GM18520 (cell line): ENCODE results near the gene BTBD6.
"Not testable (repeated sequence)": the region's sequence is repeated elsewhere in the genome, so short reads cannot be mapped to it uniquely, and the experiment has no call there.

Source experiments
- ATAC-seq: cut with Tn5 transposase; IDR thresholded peaks from one replicate; pipeline ENCODE4 v1.9.1; 2021; ENCODE audit not compliant: unreplicated experiment

The BTBD6 gene

DNA sequence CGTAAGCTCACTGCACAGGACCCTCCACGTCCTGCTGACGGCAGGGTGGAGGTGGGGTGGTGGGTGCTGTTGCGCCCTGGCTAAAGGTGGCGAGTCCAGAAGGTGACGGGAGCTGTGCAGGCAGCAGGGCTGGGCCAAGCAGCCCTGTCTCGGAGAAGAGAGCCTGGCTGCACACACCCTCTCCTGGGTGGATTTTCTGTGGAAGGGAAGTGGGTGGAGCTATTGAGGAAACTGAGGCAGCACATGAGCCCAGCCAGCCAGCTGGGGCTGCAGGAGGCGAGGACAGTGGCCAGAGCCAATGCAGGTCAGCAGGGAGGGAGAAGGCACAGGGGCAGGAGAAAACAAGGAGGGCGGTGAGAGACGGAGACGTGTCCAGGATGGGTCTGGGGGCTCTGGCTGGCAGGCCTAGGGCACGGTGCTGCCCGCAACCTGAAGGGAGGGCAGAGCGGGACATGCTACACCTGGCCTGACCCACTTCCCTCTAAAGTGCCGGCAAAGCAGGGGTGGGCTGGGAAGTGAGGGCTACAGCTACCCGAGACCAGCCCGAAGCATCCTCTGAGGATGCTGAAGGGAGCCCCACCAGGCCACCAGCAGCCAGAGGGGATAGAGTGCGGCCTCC, 20.5 kb downstream of the BTBD6 start:
- no peak for ATAC-seq

DNA sequence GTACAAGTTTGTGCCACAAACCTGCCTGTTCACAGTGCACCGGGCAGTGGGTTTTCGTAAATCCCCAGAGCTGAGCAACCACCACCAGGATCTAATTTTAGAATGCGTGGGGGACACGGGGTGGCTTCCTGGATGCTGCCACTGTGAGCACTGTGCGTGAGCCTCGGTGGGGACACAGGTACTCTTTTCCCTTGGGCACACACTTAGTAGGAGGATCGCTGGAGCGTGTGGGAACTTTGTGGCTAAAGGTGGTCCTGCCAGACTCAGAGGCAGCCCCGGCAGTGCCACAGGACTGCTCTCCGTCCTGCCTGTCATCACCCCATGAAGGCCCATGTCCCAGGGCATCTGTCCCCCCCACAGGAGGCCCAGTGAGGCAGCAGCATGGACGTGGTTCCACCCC, 21.1 kb downstream of the BTBD6 start:
- no peak for ATAC-seq

DNA sequence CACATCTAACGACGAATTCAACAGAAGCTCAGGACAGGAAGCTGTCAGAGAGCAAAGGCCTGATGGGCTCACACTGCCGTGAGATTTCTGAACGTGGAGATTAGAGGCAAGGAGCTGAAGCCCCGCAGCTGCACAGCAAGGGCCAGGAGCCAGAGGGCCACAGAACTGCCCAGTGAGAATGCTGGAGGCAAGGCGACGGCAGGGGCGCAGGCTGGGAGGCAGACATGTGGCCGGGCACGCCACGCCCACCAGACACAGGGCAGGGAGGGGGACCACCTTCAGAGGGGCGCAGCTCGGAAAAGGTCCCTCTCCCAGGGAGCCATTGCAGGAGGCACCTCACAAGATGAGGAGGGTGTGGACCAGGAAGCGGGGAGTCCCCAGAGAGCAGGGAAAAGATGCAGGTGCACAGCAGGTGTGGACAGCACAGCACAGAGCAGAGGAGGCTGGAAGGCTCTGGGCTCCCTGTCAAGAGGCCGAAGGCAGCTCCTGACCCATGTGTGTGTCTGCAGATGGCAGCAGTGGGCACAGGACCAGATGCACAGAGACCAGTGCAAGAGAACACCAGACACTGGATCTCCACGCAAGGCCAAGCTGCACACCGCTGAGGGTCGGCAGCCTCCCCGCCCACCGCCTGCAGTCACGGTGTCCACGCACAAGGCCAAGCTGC, 23.0 kb downstream of the BTBD6 start:
- ATAC-seq: no peak

DNA sequence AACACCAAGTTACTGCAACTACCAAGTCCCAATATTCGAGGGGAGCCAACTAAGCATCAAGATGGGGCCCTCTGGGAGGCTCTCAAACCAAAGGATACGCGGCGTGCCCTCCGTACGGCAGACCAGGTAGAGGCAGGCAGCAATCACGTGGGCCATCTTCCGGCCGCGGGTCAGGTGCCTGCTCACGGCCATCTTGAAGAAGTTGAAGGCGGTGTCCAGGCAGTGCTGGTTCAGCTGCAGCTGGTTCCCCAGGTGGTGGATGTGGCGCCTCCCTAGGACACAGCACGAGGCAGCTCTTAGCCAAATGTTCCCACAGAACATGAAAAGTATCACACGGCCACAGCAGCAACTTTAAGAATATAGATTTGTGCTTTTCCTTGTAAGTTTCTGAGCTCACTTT, 24.3 kb downstream of the BTBD6 start:
- no peak for ATAC-seq

DNA sequence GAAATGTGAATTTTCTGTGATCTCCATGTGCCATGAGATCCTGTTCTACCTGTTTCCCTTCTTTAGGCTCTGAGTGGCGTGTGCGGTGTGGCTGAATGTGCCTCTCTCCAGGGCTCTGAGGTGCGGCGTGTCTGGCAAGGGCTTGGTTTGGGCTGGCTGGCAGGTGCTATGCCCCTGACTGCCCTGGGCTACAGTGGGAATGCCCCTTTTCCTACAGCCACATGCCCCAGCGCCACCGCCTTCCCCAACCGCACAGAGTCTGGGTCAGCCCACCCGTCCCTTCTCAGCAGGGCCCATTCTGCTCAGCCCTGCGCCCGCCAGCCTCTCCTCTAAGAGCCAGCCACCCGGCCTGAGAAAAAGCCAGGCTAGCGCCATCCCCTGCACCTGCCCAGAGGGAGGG, 24.7 kb downstream of the BTBD6 start:
- no peak for ATAC-seq

DNA sequence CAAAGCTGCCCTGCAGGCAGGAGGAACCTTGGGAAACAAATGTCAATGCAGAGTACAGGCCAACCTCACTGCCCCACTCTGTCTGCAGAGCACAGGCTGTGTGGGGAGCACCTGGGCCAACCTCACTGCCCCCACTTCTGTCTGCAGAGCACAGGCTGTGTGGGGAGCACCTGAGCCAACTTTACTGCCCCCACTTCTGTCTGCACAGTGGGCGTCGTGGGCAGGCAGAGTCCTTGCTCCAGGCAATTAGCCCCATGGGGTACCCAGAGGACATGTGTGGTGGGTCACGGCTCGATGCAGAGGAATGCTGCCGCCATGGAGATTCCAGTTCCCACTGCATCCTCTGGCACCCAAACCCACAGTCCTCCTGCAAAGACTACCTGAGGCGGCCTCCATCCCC, 26.3 kb downstream of the BTBD6 start:
- ATAC-seq: no peak

DNA sequence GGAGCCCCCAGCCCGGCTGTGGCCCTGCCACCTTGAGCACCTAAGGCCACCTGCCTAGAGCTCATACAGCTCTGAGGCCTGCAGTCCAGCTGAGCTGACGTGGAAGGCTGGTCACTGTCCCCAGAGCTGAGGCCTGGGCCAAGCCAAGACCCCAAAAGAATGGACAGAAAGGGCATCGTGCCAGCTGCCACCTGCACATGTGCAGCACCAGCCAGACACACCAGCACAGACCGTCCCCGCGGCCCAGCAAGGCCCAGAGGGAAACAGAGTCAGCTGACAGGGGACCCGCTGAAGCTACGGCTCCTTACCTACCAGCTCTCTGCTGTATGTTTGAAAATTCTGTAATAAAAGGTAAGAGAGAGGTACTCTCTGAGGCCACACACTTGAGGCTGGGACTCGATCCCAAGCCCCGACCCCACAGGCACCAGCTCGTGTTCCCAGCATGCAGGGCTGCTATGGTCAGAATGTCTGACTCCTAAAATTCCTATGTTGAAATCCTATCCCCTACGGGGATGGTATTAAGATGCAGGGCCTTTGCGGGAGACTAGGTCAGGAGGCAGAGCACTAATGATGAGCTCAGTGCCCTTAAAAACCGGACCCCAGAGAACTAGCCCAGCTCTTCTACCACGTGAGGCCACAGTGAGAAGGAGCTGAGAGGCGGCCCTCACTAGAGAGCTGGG, 27.1 kb downstream of the BTBD6 start:
- ATAC-seq: no peak

DNA sequence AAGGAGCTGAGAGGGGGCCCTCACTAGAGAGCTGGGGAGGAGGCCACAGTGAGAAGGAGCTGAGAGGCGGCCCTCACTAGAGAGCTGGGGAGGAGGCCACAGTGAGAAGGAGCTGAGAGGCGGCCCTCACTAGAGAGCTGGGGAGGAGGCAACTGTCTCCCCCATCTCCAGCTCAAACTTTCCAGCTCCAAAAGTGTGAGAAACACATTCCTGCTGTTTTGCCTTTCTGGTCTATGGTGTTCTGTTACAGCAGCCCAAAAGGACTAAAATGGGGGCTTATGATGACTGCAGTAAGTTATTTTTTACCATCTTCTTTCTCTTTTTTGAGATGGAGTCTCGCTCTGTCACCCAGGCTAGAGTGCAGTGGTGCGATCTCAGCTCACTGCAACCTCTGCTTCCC, 29.1 kb downstream of the BTBD6 start:
- ATAC-seq: not testable (repeated sequence)

DNA sequence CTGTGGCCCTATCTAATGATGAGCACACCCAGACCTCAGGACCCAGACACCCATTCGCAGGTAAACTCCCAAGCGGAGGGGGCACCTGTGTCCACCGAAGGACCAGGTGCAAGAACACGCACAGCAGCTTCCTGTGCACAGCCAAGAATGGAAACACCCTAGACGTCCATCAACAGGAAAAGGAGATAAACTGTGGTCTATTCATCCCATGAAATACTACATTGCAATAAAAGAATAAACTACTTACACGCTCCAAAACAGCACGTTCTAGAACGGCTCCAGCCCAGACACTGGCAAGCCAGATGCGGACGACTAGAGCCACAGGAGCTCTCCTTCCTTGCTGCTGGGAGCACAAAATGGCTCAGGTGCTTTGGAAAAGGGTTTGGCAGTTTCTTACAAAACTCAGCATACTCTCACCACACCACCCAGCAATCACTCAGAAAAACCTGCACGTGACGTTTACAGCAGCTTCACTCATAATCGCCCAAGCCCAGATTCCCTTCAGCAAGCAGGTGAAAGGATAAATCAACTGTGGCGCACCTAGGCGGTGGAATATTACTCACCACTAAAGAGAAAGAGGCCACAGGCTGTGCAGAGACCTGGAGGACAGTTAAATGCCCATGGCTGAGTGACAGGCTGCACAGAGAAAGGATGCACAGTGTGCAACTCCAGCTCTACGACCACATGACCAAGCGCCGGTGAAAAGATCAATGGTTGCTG, 31.5 kb downstream of the BTBD6 start:
- ATAC-seq: no peak

DNA sequence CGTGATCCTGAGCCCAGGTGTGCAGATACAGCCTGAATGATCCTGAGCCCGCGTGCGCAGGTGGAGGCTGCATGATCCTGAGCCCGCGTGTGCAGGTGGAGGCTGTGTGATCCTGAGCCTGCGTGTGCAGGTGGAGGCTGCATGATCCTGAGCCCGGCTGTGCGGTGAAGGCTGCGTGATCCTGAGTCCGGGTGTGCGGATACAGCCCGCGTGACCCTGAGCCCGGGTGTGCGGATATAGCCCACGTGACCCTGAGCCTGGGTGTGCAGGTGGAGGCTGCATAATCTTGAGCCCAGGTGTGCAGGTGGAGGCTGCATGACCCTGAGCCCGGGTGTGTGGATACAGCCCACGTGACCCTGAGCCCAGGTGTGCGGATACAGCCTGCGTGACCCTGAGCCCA, 32.2 kb downstream of the BTBD6 start:
- ATAC-seq: no peak

DNA sequence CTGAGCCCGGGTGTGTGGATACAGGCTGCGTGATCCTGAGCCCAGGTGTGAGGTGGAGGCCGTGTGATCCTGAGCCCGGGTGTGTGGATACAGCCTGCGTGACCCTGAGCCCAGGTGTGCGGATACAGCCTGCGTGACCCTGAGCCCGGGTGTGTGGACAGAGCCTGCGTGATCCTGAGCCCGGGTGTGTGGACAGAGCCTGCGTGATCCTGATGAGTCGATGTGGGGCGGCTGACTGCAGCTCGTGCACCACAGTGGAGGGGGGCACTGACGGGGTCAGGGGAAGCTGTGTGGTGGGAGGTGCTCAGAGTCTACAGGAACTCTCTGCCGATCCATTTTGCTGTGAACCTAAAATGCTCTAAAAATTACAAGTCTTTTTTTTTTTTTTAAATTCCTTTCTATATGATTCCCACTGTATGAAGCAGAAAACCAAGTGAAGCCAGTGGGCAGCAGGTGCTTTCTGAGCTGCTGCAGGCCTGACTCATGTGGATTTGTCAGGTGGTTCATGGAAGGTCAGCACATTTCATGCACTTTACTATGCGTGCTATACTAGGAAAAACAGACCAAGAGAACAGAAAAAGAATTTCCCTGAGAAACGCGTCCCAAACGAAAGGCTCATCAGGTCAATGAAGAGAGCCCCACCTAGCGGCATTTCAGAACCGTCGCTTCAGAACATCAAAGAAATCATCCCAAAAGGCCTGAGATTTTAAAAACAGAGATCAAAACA, 33.2 kb downstream of the BTBD6 start:
- no peak for ATAC-seq

DNA sequence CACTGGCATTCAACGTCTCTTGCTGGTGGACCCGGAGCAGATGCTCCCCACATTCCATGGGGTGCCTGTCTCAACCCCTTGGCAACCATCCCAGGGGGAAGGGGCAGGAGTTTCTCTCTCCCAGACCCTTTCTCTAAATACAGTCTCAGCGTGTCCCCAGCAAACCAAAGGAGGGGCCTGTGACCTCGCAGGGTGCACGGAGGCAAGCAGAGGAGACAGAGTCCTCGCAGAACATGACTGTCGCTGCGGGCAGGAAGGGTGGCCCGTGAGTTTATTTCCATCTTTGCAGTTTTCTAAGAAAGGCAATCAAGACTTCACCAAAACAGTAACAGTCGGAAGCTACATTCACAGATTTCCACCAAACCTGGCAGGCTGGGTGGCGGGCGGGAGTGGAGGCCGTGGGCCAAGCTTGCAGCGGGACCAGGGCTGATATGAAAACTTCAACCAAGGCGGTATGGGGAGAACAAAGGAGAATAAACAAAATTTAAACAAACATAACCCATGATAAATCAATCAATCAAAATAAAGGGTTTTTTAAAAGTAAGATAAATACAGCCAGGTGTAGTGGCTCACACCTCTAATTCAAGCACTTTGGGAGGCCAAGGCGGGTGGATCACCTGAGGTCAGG, 33.9 kb downstream of the BTBD6 start:
- no peak for ATAC-seq

DNA sequence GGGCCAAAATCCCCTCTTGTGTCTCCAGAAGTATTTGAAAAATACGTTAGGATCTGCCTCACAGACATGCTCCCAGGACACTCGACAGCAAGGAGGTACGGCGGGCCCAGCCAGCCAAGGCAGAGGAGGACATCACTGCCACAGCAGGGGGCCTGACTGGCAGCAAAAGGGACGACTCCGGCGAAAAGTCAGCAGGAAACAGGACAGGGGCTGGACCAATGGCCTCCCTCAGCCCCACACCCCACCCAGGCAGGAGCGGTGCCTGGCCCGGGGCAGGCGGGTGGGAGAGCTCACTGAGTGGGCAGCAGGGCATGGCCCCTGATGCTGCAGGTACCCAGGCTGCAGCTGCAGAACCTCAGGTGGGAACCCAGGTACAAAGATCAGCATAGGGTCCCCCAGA, 34.7 kb downstream of the BTBD6 start:
- ATAC-seq: no peak

DNA sequence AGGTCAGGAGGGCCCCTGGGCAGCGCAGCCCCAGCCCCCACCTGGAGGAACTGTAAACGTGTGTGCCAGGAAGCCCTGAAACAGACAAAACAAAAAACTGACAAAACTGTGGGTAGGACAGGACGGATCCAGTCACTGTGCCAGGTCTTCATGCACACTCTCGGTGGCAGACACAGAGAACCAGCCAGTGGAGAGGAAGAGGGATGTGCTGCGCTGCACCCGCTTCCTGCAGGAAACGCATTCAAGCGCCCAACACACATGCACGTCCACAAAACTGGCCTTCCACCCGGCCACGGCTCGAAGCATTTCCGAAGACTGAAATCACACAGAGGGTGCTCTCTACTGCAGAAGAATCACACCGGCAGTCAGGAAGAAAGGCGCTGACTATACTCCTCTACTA, 35.6 kb downstream of the BTBD6 start:
- ATAC-seq: no peak

DNA sequence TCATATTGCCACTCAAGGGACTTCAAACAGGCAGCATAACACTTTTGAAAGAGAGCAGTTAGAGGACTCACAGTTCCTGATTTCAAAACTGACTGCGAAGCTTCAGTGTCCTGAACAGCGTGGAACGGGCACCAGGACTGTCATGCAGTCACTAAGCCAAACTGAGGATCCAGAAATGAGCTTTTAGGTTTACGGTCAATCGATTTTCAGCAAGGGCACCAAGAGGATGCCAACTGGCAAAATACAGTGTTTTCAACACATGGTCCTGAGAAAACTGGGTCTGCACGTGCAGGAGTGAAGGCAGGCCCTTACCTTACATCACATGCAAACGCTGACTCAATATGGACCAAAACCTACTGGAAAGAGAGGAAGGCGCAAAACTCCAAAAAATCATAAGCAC, 36.8 kb downstream of the BTBD6 start:
- no peak for ATAC-seq

DNA sequence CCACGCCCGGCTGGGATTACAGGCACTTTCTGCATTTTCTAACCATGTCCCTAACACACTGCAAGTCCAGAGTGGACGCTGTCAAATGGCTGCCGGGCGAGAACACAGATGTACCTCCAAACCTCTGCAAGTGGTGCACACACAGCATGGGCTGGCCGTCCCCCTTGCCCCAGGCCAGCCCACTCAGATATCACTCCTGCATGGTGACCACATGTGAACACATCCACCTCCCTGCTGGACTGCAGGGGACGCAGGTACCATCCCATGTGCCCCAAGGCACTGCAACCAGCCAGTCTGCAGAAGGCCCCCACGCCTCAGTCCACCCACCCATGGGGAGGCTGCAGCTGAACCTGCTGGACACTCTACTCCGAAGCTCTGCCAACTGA, 38.4 kb downstream of the BTBD6 start:
- ATAC-seq: no peak

DNA sequence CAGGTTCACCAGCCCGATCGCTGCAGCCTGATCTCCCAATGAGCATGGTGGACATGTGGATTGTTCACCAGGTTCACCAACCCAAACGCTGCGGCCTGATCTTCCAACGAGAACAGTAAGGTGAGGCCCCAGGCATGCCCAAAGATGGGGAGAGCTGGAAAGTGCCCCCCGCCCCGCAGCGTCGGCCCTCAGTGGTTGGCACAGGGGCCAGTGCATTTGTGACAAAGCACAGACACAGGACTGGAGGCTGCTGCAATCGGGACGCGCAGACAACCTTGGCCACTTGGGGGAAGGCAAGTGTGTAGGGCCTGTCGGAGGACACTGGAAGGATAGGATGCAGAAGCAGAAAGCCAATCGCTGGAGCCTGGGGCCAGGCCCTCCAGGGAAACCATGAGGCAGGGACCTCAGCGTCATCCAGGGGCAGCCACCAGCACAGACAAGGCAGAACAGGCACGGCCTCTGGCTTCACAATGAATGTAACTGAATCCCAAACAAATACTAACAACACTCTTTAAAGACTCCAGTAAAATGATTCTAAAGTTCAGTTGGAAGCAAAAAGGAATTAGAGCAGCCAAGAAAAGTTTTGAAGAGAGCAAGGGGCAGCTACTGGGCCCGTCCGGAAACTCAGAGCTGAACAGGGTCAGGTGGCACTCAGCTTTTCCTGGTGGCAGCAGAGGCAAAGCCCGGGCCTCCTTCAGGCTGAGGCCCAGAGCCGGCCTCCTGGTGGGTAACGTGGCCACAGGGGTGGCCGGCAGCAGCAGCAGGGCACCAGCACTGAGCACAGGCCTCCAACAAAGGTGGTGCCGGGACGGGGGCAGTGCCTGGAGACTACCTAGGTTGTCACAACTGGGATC, 39.1 kb downstream of the BTBD6 start:
- ATAC-seq: no peak

DNA sequence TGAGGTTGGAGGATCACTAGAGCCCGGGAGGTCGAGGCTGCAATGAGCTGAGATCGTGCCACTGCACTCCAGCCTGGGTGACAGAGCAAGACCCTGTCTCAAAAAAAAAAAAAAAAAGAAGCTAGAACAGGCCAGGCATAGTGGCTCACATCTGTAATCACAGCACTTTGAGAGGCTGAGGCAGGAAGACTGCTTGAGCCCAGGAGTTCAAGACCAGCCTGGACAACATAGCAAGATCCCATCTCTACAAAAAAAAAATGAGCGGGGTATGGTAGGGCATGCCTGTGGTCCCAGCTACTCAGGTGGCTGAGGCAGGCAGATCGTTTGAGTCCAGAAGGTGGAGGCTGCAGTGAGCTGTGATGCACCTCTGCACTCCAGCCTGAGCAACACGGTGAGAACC, 40.6 kb downstream of the BTBD6 start:
- not testable (repeated sequence) for ATAC-seq

DNA sequence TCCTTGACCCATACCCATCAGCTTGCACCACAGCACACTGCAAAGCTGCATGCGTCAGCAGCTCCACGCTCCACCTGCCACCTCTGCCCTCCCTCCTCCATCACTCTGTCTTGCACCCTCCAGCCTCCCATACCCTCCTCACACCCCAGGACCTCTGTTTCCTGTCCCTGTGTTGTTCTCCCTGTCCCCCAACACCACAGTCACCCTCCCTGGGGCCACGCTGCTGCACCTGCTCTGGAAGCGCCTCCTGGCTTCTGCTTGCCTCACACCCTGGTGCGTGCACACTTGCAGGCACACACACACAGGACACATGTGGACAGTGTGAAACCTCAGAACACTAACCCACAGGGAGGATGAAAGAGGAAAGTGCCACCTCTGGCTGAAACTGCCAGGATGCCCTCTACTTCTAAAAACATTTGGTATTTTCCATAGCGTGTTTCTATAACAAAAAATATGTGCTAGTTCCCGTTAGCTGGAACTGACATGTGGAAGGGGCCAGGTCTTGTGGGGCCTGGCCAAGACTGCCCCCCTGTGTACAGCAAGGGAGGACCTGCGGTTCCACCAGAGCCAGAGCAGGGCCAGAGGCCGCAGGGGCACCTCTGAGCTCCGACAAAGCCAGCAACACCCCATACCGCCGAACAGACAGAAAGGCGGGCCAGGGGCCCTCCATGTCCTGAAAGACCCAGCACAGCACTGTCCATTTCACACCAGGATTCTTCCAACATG, 42.5 kb downstream of the BTBD6 start:
- ATAC-seq: no peak
